Pancreas (tissue), 10 donors: ENCODE results near the gene DPEP3. TPM values are rescaled to one million over a fixed set of nuclear protein-coding genes. Genes with fewer than 3 reads are reported as not detected.
A peak's percentile ranks its signal among the peaks of the same experiment; 100 is the strongest.

Experiments used
- ATAC-seq, 4 donors: fragments of 200-7000 bp; cut with Tn5 transposase; one replicate each; pipeline versions ENCODE4 v1.8.0 to v1.9.1; 2020; ENCODE audit warnings: mild to moderate bottlenecking in 4 of 4, moderate library complexity in 4 of 4
- DNase-seq, 6 donors: peaks; one replicate each; pipeline ENCODE4 v3.0.0-alpha.2; 2020
- FAIRE-seq: peaks from 2 replicates; lab custom pipeline; 2012; peaks lifted over from hg19 to GRCh38; lab: Jason Lieb, UNC
- H3K27ac ChIP-seq, 4 donors: fragments of 200-600 bp; sonication (generic); 1 replicate in 3 of 4; 2 replicates in 1 of 4; pipeline versions ENCODE4 v1.5.0 to v1.8.0; 2020
- H3K27me3 ChIP-seq, 4 donors: fragments of 200-600 bp; one replicate each; pipeline ENCODE4 v1.8.0; 2021
- H3K36me3 ChIP-seq, 3 donors: fragments of 200-600 bp; sonication (generic) in 1 of 3; one replicate each; pipeline versions ENCODE4 v1.5.0 to v1.8.0; 2020 to 2021
- H3K4me1 ChIP-seq, 3 donors: fragments of 200-600 bp; one replicate each; pipeline ENCODE4 v1.8.0; 2021
- H3K4me3 ChIP-seq, 4 donors: fragments of 200-600 bp; sonication (generic) in 2 of 4; one replicate each; pipeline versions ENCODE4 v1.5.0 to v1.8.0; 2020 to 2021
- H3K9me3 ChIP-seq, 4 donors: fragments of 200-600 bp; one replicate each; pipeline ENCODE4 v1.8.0; 2021
- WGBS, 2 donors: extraction: QIAGEN DNeasy Blood & Tissue Kit; methylation state at CpG; one replicate each; pipeline ENCODE4 v1.1.7; 2013; 5-methylcytosine and 5-hydroxymethylcytosine counted together
- intact Hi-C, 3 donors: fragments of 100-400 bp; cut with DNase I; formaldehyde crosslinking; loops; one replicate each; pipeline versions ENCODE4 v1.11.1 to v1.14.2; 2022
- polyA plus RNA-seq, 2 donors: library from polyadenylated mRNA; stranded (reverse); fragments of 200-250 nt; gene quantifications; one replicate each; pipeline ENCODE4 v1.2.3, GENCODE V29; 2013
- total RNA-seq, 6 donors: library from RNA; stranded (reverse); fragmentation: NEBNext Ultra II Directional in 4 of 6; extraction: Animal tissue kit (Norgen Biotek cat#: 25700) in 4 of 6; gene quantifications; one replicate each; pipeline versions ENCODE4 v1.2.1 to v1.2.4, GENCODE V29; 2021 to 2023
- TF ChIP-seq, protein P1 (sequence below), 4 donors: fragments of 200-600 bp; sonication (generic) in 3 of 4; IDR thresholded peaks; one replicate each; pipeline versions ENCODE4 v1.5.0 to v1.8.0; 2021; ENCODE audit warnings: antibody characterized with exemption in 4 of 4
- donor health status: healthy with polysubstance abuse.
- donor health status: DM: no; HTN: no; CAD: no; lungs with moderate emphysema.
- donor health status: DM: no; HTN: no; CAD: no.
- donor health status: control.
- donor health status: control.
- donor health status: Bipolar disorder and iron deficiency.
- donor health status: DM: yes; HTN: yes; CAD: no.
- donor health status: DM: no; HTN: no; CAD: no.
- donor health status: DM: no; HTN: no; CAD: no.
- donor health status: DM: yes; HTN: yes; CAD: no.

The DPEP3 gene
- total and polyA plus RNA-seq, 8 donors: 0.09 to 0.12 TPM; not detected in 6

GRCh38 chr16:68009157-68009735 lies 28.9 kb upstream of the DPEP3 start:
- H3K27ac ChIP-seq: no peak overlapping the region

DNA sequence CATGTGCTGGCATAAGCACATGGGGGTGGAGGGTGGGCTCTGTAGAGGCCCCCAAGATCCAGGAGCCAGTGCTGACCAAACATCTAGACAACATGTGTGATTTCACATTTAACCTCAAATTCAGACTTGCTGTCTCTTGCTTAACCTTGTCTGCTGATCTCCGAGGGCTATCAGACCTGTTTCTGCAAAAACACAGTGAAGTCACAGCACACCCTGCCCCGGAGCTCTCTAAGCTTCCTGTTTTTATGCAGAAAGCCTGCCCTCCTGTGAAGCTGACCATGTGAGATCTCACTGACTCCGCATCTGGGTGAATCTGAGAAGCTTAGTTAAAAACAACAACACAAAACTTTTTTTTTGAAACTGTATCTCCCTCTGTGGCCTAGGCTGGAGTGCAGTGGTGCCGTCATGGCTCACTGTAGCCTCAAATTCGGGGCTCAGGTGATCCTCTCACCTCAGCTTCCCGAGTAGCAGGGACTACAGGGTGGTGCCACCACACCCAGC lies 25.5 kb upstream of the DPEP3 start:
- Histone ChIP-seq H3K4me3 (no peak overlapping the region), H3K9me3 (no peaks in the 10 kb centered on the region), H3K36me3 (no peaks in the 10 kb centered on the region), H3K27ac (peak overlapping the region in 2 of 4 donors; percentile 68 to 70), H3K27me3 (no peaks in the 10 kb centered on the region), H3K4me1 (no peaks in the 10 kb centered on the region)
- TF ChIP-seq, protein P1, sequence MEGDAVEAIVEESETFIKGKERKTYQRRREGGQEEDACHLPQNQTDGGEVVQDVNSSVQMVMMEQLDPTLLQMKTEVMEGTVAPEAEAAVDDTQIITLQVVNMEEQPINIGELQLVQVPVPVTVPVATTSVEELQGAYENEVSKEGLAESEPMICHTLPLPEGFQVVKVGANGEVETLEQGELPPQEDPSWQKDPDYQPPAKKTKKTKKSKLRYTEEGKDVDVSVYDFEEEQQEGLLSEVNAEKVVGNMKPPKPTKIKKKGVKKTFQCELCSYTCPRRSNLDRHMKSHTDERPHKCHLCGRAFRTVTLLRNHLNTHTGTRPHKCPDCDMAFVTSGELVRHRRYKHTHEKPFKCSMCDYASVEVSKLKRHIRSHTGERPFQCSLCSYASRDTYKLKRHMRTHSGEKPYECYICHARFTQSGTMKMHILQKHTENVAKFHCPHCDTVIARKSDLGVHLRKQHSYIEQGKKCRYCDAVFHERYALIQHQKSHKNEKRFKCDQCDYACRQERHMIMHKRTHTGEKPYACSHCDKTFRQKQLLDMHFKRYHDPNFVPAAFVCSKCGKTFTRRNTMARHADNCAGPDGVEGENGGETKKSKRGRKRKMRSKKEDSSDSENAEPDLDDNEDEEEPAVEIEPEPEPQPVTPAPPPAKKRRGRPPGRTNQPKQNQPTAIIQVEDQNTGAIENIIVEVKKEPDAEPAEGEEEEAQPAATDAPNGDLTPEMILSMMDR (IDR thresholded peaks at IDR 0.05): no peak
- DNase-seq (peak in 1 of 6 donors; percentile 41), FAIRE-seq (no peak), ATAC-seq (peak in 3 of 4 donors; percentile 25 to 88 (median 87))
- intact Hi-C loops: no loop called here
- WGBS, 2 donors: 47 to 59% methylated on average over 6 of the region's 6 CpGs

More at GRCh38 chr16:68009157-68009735, 28.9 kb upstream of the DPEP3 start:
- 57 to 61% methylated on average over 9 of the region's 9 CpGs for WGBS, 2 donors
- DNase-seq (no peak), ATAC-seq (no peak), FAIRE-seq (no peak)
- intact Hi-C loops: no loop called here
- Histone ChIP-seq H3K9me3 (no peaks in the 10 kb centered on the region), H3K4me1 (no peaks in the 10 kb centered on the region), H3K36me3 (no peaks in the 10 kb centered on the region), H3K27me3 (no peaks in the 10 kb centered on the region), H3K4me3 (no peak overlapping the region)
- TF ChIP-seq, protein P1 (IDR thresholded peaks at IDR 0.05): no peak

DNA sequence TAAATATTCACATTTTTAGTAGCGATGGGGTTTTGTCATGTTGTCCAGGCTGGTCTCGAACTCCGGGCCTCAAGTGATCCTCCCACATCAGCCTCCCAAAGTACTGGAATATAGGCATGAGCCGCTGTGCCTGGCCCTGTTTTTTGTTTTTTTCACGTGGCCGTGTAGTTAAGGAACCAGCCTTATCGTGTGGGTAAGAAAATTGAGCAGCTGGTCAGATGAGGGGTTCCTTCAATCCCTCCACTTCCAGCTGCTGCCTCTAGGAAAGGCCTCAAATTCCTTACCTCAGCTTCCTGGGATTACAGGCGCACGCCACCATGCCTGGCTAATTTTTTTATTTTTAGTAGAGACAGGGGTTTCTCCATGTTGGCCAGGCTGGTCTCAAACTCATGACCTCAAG lies 24.9 kb upstream of the DPEP3 start:
- Histone ChIP-seq H3K4me1 (no peaks in the 10 kb centered on the region), H3K4me3 (no peak overlapping the region), H3K9me3 (no peaks in the 10 kb centered on the region), H3K27ac (peak overlapping the region in 2 of 4 donors; percentile 68 to 70), H3K27me3 (no peaks in the 10 kb centered on the region), H3K36me3 (no peaks in the 10 kb centered on the region)
- TF ChIP-seq, protein P1 (IDR thresholded peaks at IDR 0.05): no peak
- no peak for DNase-seq
- no peak for ATAC-seq
- 72 to 76% methylated on average over 9 of the region's 9 CpGs for WGBS, 2 donors
- FAIRE-seq: no peak
- intact Hi-C loops: no loop called here

DNA sequence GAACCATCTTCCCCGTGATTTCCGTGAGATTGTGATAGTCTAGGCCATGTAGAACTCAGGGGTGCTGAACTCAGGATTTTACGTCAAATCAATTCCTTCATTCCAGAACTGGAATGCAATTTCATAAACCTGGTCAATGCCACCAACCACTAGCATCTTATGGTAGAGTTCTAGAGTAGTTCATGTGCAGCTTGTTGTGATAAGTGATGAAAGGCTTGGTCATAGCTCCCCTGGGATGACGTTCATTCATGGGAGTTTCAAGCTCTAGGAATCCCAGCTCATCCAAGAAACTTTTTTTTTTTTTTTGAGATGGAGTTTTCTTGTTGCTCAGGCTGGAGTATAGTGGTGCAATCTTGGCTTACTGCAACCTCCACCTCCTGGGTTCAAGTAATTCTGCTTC lies 22.7 kb upstream of the DPEP3 start:
- TF ChIP-seq, protein P1 (IDR thresholded peaks at IDR 0.05): no peak
- H3K9me3 ChIP-seq: no peaks in the 10 kb centered on the region
- H3K27ac ChIP-seq: no peak overlapping the region
- H3K4me3 ChIP-seq: no peak overlapping the region
- intact Hi-C loops: no loop called here
- no peak for DNase-seq
- no peak for ATAC-seq
- no peaks in the 10 kb centered on the region for H3K4me1 ChIP-seq
- FAIRE-seq: no peak
- 59 to 70% methylated on average over 4 of the region's 4 CpGs for WGBS, 2 donors
- no peaks in the 10 kb centered on the region for H3K36me3 ChIP-seq
- no peaks in the 10 kb centered on the region for H3K27me3 ChIP-seq

GRCh38 chr16:68000450-68000849 lies 20.2 kb upstream of the DPEP3 start:
- Histone ChIP-seq H3K9me3 (no peaks in the 10 kb centered on the region), H3K36me3 (no peaks in the 10 kb centered on the region), H3K27ac (peak overlapping the region in 2 of 4 donors; percentile 5 to 62), H3K4me3 (no peak overlapping the region), H3K27me3 (no peaks in the 10 kb centered on the region), H3K4me1 (no peaks in the 10 kb centered on the region)
- ATAC-seq: peak in 2 of 4 donors; percentile 37 to 58
- FAIRE-seq: no peak
- WGBS, 2 donors: 37 to 42% methylated on average over 3 of the region's 3 CpGs
- DNase-seq: no peak
- intact Hi-C loops: no loop called here
- TF ChIP-seq, protein P1 (IDR thresholded peaks at IDR 0.05): no peak
